Measurements from ENCODE around the gene CFD.

DNA sequence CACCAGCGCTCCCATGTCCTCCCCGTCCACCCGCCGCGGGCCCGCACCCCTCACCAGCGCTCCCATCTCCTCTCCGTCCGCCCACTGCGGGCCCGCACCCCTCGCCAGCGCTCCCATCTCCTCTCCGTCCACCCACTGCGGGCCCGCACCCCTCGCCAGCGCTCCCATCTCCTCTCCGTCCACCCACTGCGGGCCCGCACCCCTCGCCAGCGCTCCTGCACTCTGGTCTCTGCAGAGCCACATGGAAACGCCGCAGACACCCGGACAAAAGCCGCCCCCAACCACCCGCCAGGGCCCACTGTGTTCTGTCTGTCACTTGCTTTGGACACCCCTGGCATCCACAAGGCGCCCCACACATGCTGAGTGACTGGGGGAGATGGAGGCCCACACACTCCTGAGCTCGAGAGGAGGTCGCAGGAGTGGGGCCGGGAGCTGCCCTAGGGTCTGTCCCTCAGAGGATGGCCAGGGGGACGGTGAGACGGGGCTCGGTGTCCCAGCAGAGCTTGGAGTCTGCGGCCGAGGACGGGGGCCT is 7.4 kb downstream of the CFD start:
- TF ChIP-seq NFYA (IDR thresholded peaks at IDR 0.05; ENCODE audit: borderline replicate concordance, low read depth, low read length) (no peak), CTCF (IDR thresholded peaks at IDR 0.05 in 2 of 3, conservative IDR thresholded peaks at IDR 0.05 in 1 of 3; ENCODE audit: control insufficient read depth in 2 of 3, extremely low read depth in 1 of 3, insufficient read depth in 1 of 3, low read depth in 3 of 3, low read length in 3 of 3) (no peak), ATF3 (IDR thresholded peaks at IDR 0.05; ENCODE audit: borderline replicate concordance, extremely low read depth, low read depth, low read length) (no peak)
- TF ChIP-seq, protein P1, sequence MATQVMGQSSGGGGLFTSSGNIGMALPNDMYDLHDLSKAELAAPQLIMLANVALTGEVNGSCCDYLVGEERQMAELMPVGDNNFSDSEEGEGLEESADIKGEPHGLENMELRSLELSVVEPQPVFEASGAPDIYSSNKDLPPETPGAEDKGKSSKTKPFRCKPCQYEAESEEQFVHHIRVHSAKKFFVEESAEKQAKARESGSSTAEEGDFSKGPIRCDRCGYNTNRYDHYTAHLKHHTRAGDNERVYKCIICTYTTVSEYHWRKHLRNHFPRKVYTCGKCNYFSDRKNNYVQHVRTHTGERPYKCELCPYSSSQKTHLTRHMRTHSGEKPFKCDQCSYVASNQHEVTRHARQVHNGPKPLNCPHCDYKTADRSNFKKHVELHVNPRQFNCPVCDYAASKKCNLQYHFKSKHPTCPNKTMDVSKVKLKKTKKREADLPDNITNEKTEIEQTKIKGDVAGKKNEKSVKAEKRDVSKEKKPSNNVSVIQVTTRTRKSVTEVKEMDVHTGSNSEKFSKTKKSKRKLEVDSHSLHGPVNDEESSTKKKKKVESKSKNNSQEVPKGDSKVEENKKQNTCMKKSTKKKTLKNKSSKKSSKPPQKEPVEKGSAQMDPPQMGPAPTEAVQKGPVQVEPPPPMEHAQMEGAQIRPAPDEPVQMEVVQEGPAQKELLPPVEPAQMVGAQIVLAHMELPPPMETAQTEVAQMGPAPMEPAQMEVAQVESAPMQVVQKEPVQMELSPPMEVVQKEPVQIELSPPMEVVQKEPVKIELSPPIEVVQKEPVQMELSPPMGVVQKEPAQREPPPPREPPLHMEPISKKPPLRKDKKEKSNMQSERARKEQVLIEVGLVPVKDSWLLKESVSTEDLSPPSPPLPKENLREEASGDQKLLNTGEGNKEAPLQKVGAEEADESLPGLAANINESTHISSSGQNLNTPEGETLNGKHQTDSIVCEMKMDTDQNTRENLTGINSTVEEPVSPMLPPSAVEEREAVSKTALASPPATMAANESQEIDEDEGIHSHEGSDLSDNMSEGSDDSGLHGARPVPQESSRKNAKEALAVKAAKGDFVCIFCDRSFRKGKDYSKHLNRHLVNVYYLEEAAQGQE (IDR thresholded peaks at IDR 0.05; ENCODE audit: low read depth, low read length): no peak
